Esophagus muscularis mucosa (tissue), 4 donors: ENCODE measurements around the gene SLC25A39. TPM values are rescaled to one million over a fixed set of nuclear protein-coding genes. Genes with fewer than 3 reads are reported as not detected.

ENCODE experiments used
- DNase-seq: peaks from one replicate; pipeline ENCODE4 v3.0.0-alpha.2; 2017; ENCODE audit errors: extremely low spot score
- H3K27ac ChIP-seq, 4 donors: fragments of 200-600 bp; sonication (generic); replicated peaks in 1 of 4; 1 replicate in 3 of 4; 2 replicates in 1 of 4; pipeline ENCODE4 v1.5.1; 2016 to 2019; ENCODE audit warnings: mild to moderate bottlenecking in 1 of 4
- H3K27me3 ChIP-seq, 4 donors: fragments of 200-600 bp; sonication (generic); one replicate each; pipeline versions ENCODE4 v1.5.1 to v1.6.0; 2016 to 2019
- H3K36me3 ChIP-seq, 4 donors: fragments of 200-600 bp; sonication (generic); one replicate each; pipeline ENCODE4 v1.5.1; 2016 to 2019
- H3K4me1 ChIP-seq, 4 donors: fragments of 200-600 bp; sonication (generic); one replicate each; pipeline ENCODE4 v1.5.1; 2016 to 2019
- H3K4me3 ChIP-seq, 4 donors: fragments of 200-600 bp; sonication (generic); 1 replicate in 2 of 4; 2 replicates in 2 of 4; pipeline ENCODE4 v1.5.1; 2016 to 2019; ENCODE audit warnings: mild to moderate bottlenecking in 4 of 4, moderate library complexity in 1 of 4
- H3K9me3 ChIP-seq, 4 donors: fragments of 200-600 bp; sonication (generic); 1 replicate in 3 of 4; 2 replicates in 1 of 4; pipeline ENCODE4 v1.5.1; 2016 to 2019
- EP300 ChIP-seq: sonication (generic); formaldehyde crosslinking; IDR thresholded peaks from one replicate; pipeline ENCODE4 v1.6.1; 2017; ENCODE audit warnings: antibody characterized with exemption
- POLR2A ChIP-seq: fragments of 450-650 bp; IDR thresholded peaks from one replicate; pipeline ENCODE4 v1.6.1; 2017; ENCODE audit warnings: antibody characterized with exemption, moderate library complexity, mild to moderate bottlenecking, low read depth
- POLR2AphosphoS5 ChIP-seq, 2 donors: sonication (generic); formaldehyde crosslinking; IDR thresholded peaks; one replicate each; pipeline ENCODE4 v1.6.1; 2017; ENCODE audit warnings: antibody characterized with exemption in 2 of 2
- WGBS: methylation state at CpG from one replicate; pipeline ENCODE4 v1.1.5; 2018; 5-methylcytosine and 5-hydroxymethylcytosine counted together
- intact Hi-C: fragments of 100-400 bp; cut with DNase I; formaldehyde crosslinking; loops from one replicate; pipeline ENCODE4 v1.15.1; 2023
- total RNA-seq, 4 donors: library from RNA; depleted of rRNA; stranded (reverse); fragments of >200 nt; gene quantifications; one replicate each; pipeline versions ENCODE4 v1.1.0 to v1.2.1, GENCODE V29; 2016
- TF ChIP-seq, protein P1 (sequence below), 3 experiments: fragments of 200-600 bp in 2 of 3; fragments of 450-650 bp in 1 of 3; sonication (generic) in 2 of 3; IDR thresholded peaks; one replicate each; pipeline ENCODE4 v1.5.1; 2017 to 2019; ENCODE audit warnings: antibody characterized with exemption in 3 of 3, mild to moderate bottlenecking in 2 of 3, moderate library complexity in 1 of 3

SLC25A39 gene
- total RNA-seq, 4 donors from 2014 or later: 41.1 to 69.0 (median 56.8) TPM

GRCh38 chr17:44311562-44312181 lies 13.0 kb downstream of the SLC25A39 start:
- Histone ChIP-seq H3K4me3 (no peak overlapping the region), H3K27me3 (peaks cover 9 to 54% (median 29%) of the 10 kb centered on the region in 4 donors), H3K36me3 (no peaks in the 10 kb centered on the region), H3K27ac (no peak overlapping the region), H3K4me1 (peaks cover 21 to 46% (median 42%) of the 10 kb centered on the region in 4 donors), H3K9me3 (no peaks in the 10 kb centered on the region)
- TF ChIP-seq, protein P1, sequence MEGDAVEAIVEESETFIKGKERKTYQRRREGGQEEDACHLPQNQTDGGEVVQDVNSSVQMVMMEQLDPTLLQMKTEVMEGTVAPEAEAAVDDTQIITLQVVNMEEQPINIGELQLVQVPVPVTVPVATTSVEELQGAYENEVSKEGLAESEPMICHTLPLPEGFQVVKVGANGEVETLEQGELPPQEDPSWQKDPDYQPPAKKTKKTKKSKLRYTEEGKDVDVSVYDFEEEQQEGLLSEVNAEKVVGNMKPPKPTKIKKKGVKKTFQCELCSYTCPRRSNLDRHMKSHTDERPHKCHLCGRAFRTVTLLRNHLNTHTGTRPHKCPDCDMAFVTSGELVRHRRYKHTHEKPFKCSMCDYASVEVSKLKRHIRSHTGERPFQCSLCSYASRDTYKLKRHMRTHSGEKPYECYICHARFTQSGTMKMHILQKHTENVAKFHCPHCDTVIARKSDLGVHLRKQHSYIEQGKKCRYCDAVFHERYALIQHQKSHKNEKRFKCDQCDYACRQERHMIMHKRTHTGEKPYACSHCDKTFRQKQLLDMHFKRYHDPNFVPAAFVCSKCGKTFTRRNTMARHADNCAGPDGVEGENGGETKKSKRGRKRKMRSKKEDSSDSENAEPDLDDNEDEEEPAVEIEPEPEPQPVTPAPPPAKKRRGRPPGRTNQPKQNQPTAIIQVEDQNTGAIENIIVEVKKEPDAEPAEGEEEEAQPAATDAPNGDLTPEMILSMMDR (IDR thresholded peaks at IDR 0.05): no peak
- TF ChIP-seq POLR2A: no peak
- TF ChIP-seq EP300: no peak
- no peak for TF ChIP-seq POLR2AphosphoS5 (IDR thresholded peaks at IDR 0.05)
- intact Hi-C loops: no loop called here
- DNase-seq: no peak
- 94% methylated on average over 2 of the region's 5 CpGs for WGBS

DNA sequence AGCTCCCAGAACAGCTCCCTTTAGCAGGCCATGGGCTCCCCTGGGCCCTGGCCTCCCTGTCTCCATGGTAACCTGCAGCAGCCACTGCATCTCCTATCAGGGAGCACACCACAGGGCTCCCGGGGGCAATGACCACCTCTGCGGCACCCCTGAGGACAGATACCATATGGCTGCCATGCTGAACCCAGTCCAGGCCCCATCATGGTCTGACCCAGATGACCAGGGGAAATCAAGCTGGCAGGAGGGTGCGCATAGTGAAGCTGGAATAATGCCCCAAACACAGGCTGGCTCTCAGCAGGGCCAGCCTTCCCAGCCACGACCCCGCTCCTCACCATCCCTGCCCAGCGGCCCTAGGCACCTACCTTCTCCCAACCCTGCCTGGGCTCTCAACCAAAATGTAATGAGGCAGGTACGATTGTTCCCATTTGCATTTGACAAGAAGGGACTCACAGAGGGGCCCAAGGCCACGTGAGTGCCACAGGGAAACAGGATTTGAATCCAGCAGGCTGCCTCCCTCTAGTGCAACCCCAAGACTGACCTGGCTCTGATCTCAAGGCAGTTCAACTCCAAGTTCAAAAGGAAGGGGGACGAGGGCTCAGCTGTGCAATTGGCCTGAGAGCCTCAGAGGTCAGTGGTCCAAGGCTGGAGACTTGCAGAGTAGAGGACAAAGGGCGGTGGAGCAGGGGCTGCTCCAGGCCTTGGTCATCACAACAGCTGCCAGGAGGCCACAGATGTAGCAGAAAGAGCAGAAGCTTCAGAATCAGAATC lies 13.8 kb downstream of the SLC25A39 start:
- intact Hi-C loops: no loop called here
- Histone ChIP-seq H3K27me3 (peaks cover 4 to 45% (median 20%) of the 10 kb centered on the region in 4 donors), H3K4me1 (peaks cover 21 to 41% (median 37%) of the 10 kb centered on the region in 4 donors), H3K9me3 (no peaks in the 10 kb centered on the region), H3K36me3 (no peaks in the 10 kb centered on the region), H3K4me3 (no peak overlapping the region), H3K27ac (no peak overlapping the region)
- no peak for DNase-seq
- TF ChIP-seq, protein P1 (IDR thresholded peaks at IDR 0.05): no peak
- TF ChIP-seq EP300 (no peak), POLR2AphosphoS5 (IDR thresholded peaks at IDR 0.05) (no peak), POLR2A (no peak)
- WGBS: 69% methylated on average over 7 of the region's 10 CpGs

DNA sequence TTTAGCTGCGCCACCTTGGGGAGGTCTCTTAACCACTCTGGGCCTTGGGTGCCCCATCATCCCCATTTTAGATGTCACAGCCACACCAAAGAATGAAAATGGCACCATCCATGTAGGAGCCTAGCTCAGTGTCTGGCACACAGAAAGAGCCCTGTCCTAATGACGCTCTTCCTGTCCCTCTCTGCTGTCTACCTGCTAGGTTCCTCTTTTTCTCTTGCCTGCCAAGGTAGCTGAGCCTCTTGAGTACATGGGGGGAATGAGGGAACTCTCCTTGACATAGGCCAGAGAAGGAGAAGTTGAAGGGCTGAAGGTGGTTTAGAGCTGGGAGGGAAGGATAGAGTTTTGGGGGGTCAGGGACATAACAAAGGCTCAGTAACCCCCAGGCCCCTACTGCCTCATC lies 14.4 kb downstream of the SLC25A39 start:
- Histone ChIP-seq H3K4me3 (no peak overlapping the region), H3K36me3 (no peaks in the 10 kb centered on the region)
- DNase-seq: no peak

GRCh38 chr17:44309472-44309871 lies 15.2 kb downstream of the SLC25A39 start:
- H3K27me3 ChIP-seq: peaks cover 0 to 32% (median 8%) of the 10 kb centered on the region in 4 donors
- H3K9me3 ChIP-seq: no peaks in the 10 kb centered on the region
- no peaks in the 10 kb centered on the region for H3K36me3 ChIP-seq
- 60% methylated on average over 4 of the region's 5 CpGs for WGBS
- no peak overlapping the region for H3K4me3 ChIP-seq
- peaks cover 16 to 27% (median 24%) of the 10 kb centered on the region in 4 donors for H3K4me1 ChIP-seq
- DNase-seq: no peak
- no peak overlapping the region for H3K27ac ChIP-seq
- TF ChIP-seq POLR2A (no peak), POLR2AphosphoS5 (IDR thresholded peaks at IDR 0.05) (no peak), EP300 (no peak)
- TF ChIP-seq, protein P1 (IDR thresholded peaks at IDR 0.05): no peak
- intact Hi-C loops: no loop called here

More for the DNA sequence above, 14.4 kb downstream of the SLC25A39 start:
- intact Hi-C loops: no loop called here
- peaks cover 21 to 35% (median 31%) of the 10 kb centered on the region in 4 donors for H3K4me1 ChIP-seq
- H3K27me3 ChIP-seq: peaks cover 4 to 39% (median 15%) of the 10 kb centered on the region in 4 donors
- TF ChIP-seq EP300 (no peak), POLR2A (no peak)
- TF ChIP-seq, protein P1 (IDR thresholded peaks at IDR 0.05): no peak
- H3K9me3 ChIP-seq: no peaks in the 10 kb centered on the region
- no peak overlapping the region for H3K27ac ChIP-seq
- 100% methylated on average over 2 of the region's 2 CpGs for WGBS
